H9 (cell line): ENCODE data around the gene B4GALT6. TPM values are rescaled to one million over a fixed set of nuclear protein-coding genes. Genes with fewer than 3 reads are reported as not detected.

Experiments used
- DNase-seq: peaks from one replicate; pipeline ENCODE4 v3.0.0-alpha.2; 2017
- H2AFZ ChIP-seq: one replicate; pipeline ENCODE4 v1.6.1; 2013; ENCODE audit warnings: mild to moderate bottlenecking, low read length, control low read depth, moderate library complexity
- H2AK5ac ChIP-seq: 2 replicates; pipeline ENCODE4 v1.6.1; 2013; ENCODE audit warnings: low read length, control low read depth, mixed read lengths; ENCODE audit not compliant: insufficient read length
- H2BK120ac ChIP-seq: one replicate; pipeline ENCODE4 v1.6.1; 2013; ENCODE audit warnings: low read depth, mild to moderate bottlenecking, low read length, control low read depth, inconsistent platforms; ENCODE audit not compliant: poor library complexity, severe bottlenecking
- H2BK12ac ChIP-seq: 2 replicates; pipeline ENCODE4 v1.6.1; 2013; ENCODE audit warnings: low read length, control low read depth, mixed read lengths, low read depth; ENCODE audit not compliant: insufficient read length
- H2BK15ac ChIP-seq: 2 replicates; pipeline ENCODE4 v1.6.1; 2013; ENCODE audit warnings: low read depth, low read length, control low read depth
- H2BK20ac ChIP-seq: one replicate; pipeline ENCODE4 v1.6.1; 2013; ENCODE audit warnings: low read depth, mild to moderate bottlenecking, low read length, control low read depth, inconsistent platforms; ENCODE audit not compliant: poor library complexity, severe bottlenecking
- H2BK5ac ChIP-seq: 2 replicates; pipeline ENCODE4 v1.6.1; 2013; ENCODE audit warnings: low read length, control low read depth, mixed read lengths; ENCODE audit not compliant: insufficient read length
- H3K14ac ChIP-seq: 2 replicates; pipeline ENCODE4 v1.6.1; 2013; ENCODE audit warnings: low read length, control low read depth; ENCODE audit not compliant: insufficient read depth
- H3K18ac ChIP-seq: 2 replicates; pipeline ENCODE4 v1.6.1; 2013; ENCODE audit warnings: low read depth, mild to moderate bottlenecking, mixed read lengths, low read length, control low read depth; ENCODE audit not compliant: insufficient read length
- H3K23ac ChIP-seq: 2 replicates; pipeline ENCODE4 v1.6.1; 2013; ENCODE audit warnings: low read length, control low read depth, mixed read lengths, low read depth; ENCODE audit not compliant: insufficient read length
- H3K23me2 ChIP-seq: 2 replicates; pipeline ENCODE4 v1.6.1; 2013; ENCODE audit warnings: low read depth, mild to moderate bottlenecking, mixed read lengths, low read length, control low read depth; ENCODE audit not compliant: insufficient read length, poor library complexity, severe bottlenecking
- H3K27ac ChIP-seq: 2 replicates; pipeline ENCODE4 v1.5.1; 2013; ENCODE audit warnings: low read length, control low read depth, mixed read lengths, low read depth; ENCODE audit not compliant: insufficient read length
- H3K27me3 ChIP-seq: 2 replicates; pipeline ENCODE4 v1.6.1; 2013; ENCODE audit warnings: low read length, control low read depth, inconsistent platforms; ENCODE audit not compliant: insufficient read depth
- H3K4ac ChIP-seq: 2 replicates; pipeline ENCODE4 v1.6.1; 2013; ENCODE audit warnings: low read depth, mild to moderate bottlenecking, control low read depth, inconsistent platforms, low read length, moderate library complexity
- H3K4me1 ChIP-seq: 2 replicates; pipeline ENCODE4 v1.6.1; 2013; ENCODE audit warnings: low read length, control low read depth, inconsistent platforms; ENCODE audit not compliant: insufficient read depth
- H3K4me2 ChIP-seq: 2 replicates; pipeline ENCODE4 v1.6.1; 2013; ENCODE audit warnings: low read length, control low read depth, mixed read lengths; ENCODE audit not compliant: insufficient read length, insufficient read depth
- H3K56ac ChIP-seq: 2 replicates; pipeline ENCODE4 v1.6.1; 2013; ENCODE audit warnings: low read depth, mild to moderate bottlenecking, mixed read lengths, low read length, control low read depth; ENCODE audit not compliant: insufficient read length
- H3K79me1 ChIP-seq: 2 replicates; pipeline ENCODE4 v1.6.1; 2013; ENCODE audit warnings: low read depth, mild to moderate bottlenecking, moderate library complexity, low read length, control low read depth, inconsistent platforms; ENCODE audit not compliant: insufficient read depth, poor library complexity, severe bottlenecking
- H3K79me2 ChIP-seq: 2 replicates; pipeline ENCODE4 v1.6.1; 2013; ENCODE audit warnings: low read length, control low read depth, inconsistent platforms; ENCODE audit not compliant: insufficient read depth
- H3K9ac ChIP-seq: 2 replicates; pipeline ENCODE4 v1.6.1; 2013; ENCODE audit warnings: low read length, control low read depth, mixed read lengths; ENCODE audit not compliant: insufficient read length; ENCODE audit errors: extremely low read depth
- H3K9me3 ChIP-seq: one replicate; pipeline ENCODE4 v1.6.1; 2013; ENCODE audit warnings: low read depth, low read length, inconsistent platforms; ENCODE audit not compliant: control insufficient read depth
- H3T11ph ChIP-seq: one replicate; pipeline ENCODE4 v1.6.1; 2013; ENCODE audit warnings: mild to moderate bottlenecking, low read length, control low read depth, inconsistent platforms
- H4K20me1 ChIP-seq: one replicate; pipeline ENCODE4 v1.6.1; 2013; ENCODE audit not compliant: control insufficient read depth, insufficient read length, insufficient read depth
- H4K5ac ChIP-seq: 2 replicates; pipeline ENCODE4 v1.6.1; 2013; ENCODE audit warnings: low read depth, mild to moderate bottlenecking, mixed read lengths, low read length, control low read depth; ENCODE audit not compliant: insufficient read length
- H4K8ac ChIP-seq: replicated peaks from 2 replicates; pipeline ENCODE4 v1.6.1; 2013; ENCODE audit warnings: low read length, control low read depth, mixed read lengths, low read depth; ENCODE audit not compliant: insufficient read length
- H4K91ac ChIP-seq: 2 replicates; pipeline ENCODE4 v1.6.1; 2013; ENCODE audit warnings: low read depth, mild to moderate bottlenecking, moderate library complexity, mixed read lengths, low read length, control low read depth; ENCODE audit not compliant: insufficient read length
- H3K27ac Mint-ChIP-seq, 3 experiments: 2 replicates in 2 of 3; 3 replicates in 1 of 3; pipeline ENCODE4 v1.8.0; 2020 to 2021; ENCODE audit warnings: mixed read lengths in 3 of 3, mild to moderate bottlenecking in 1 of 3, moderate library complexity in 1 of 3
- H3K27me3 Mint-ChIP-seq: 2 replicates; pipeline ENCODE4 v1.8.0; 2021; ENCODE audit warnings: low read depth, mild to moderate bottlenecking, moderate library complexity, mixed read lengths
- H3K36me3 Mint-ChIP-seq, 3 experiments: 2 replicates in 2 of 3; 3 replicates in 1 of 3; pipeline ENCODE4 v1.8.0; 2020 to 2021; ENCODE audit warnings: low read depth in 3 of 3, mixed read lengths in 3 of 3; ENCODE audit not compliant: insufficient read depth in 1 of 3
- H3K4me1 Mint-ChIP-seq, 2 experiments: 2 replicates each; pipeline ENCODE4 v1.8.0; 2020; ENCODE audit warnings: mixed read lengths in 2 of 2
- H3K4me3 Mint-ChIP-seq, 2 experiments: 2 replicates in 1 of 2; 3 replicates in 1 of 2; pipeline ENCODE4 v1.8.0; 2020 to 2021; ENCODE audit warnings: mild to moderate bottlenecking in 2 of 2, mixed read lengths in 2 of 2, moderate library complexity in 1 of 2
- H3K9me3 Mint-ChIP-seq, 2 experiments: 2 replicates in 1 of 2; 3 replicates in 1 of 2; pipeline ENCODE4 v1.8.0; 2020; ENCODE audit warnings: mild to moderate bottlenecking in 2 of 2, mixed read lengths in 2 of 2, moderate library complexity in 1 of 2
- WGBS: extraction: QIAGEN DNeasy Blood & Tissue Kit; methylation state at CpG from one replicate; pipeline ENCODE4 v1.1.7; 2013; ENCODE audit warnings: missing lambda C conversion rate, low lambda C conversion rate, mixed read lengths; ENCODE audit not compliant: insufficient read length; ENCODE audit errors: extremely low coverage; 5-methylcytosine and 5-hydroxymethylcytosine counted together
- total RNA-seq: library from RNA; stranded (reverse); gene quantifications from 2 replicates; pipeline ENCODE4 v1.2.1, GENCODE V29; 2021
- TF ChIP-seq, protein P1 (sequence below): fragments of 200-600 bp; sonication (generic); conservative IDR thresholded peaks from 3 replicates; pipeline ENCODE4 v1.8.0; 2021; ENCODE audit warnings: antibody characterized with exemption, mild to moderate bottlenecking

B4GALT6 gene
- total RNA-seq, 1 experiment from 2014 or later, result 34.1 TPM

GRCh38 chr18:31590570-31590969, 93.8 kb downstream of the B4GALT6 start:
- no peak overlapping the region for H3K4me2 ChIP-seq
- H3K9me3 Mint-ChIP-seq, result no peaks in the 10 kb centered on the region

More at GRCh38 chr18:31590570-31590969, 93.8 kb downstream of the B4GALT6 start:
- H3K36me3 Mint-ChIP-seq, result no peaks in the 10 kb centered on the region
- Histone ChIP-seq H3K4ac (no peak overlapping the region), H4K20me1 (no peaks in the 10 kb centered on the region), H2BK120ac (no peak overlapping the region), H4K5ac (no peak overlapping the region), H2AFZ (no peak overlapping the region), H3K9ac (no peak overlapping the region), H3K79me1 (no peaks in the 10 kb centered on the region), H3K56ac (no peak overlapping the region), H3K18ac (no peak overlapping the region), H3K27me3 (no peaks in the 10 kb centered on the region), H3K23ac (no peak overlapping the region), H2BK15ac (no peak overlapping the region), H2AK5ac (no peak overlapping the region), H3K23me2 (no peaks in the 10 kb centered on the region), H3K27ac (no peak overlapping the region), H3K9me3 (no peaks in the 10 kb centered on the region), H3K14ac (no peak overlapping the region), H2BK5ac (no peak overlapping the region), H3K4me1 (no peaks in the 10 kb centered on the region), H4K8ac (no peak overlapping the region), H2BK20ac (no peak overlapping the region), H4K91ac (no peak overlapping the region), H3T11ph (no peak overlapping the region), H2BK12ac (no peak overlapping the region), H3K79me2 (no peaks in the 10 kb centered on the region)
- H3K4me1 Mint-ChIP-seq, result peaks cover 0 to 2% of the 10 kb centered on the region in 2 experiments; a peak in 1 of 4 replicates
- no CpG with 5 or more reads among the region's 8 CpGs for WGBS
- no peak overlapping the region for H3K4me3 Mint-ChIP-seq
- DNase-seq, result no peak
- TF ChIP-seq, protein P1, sequence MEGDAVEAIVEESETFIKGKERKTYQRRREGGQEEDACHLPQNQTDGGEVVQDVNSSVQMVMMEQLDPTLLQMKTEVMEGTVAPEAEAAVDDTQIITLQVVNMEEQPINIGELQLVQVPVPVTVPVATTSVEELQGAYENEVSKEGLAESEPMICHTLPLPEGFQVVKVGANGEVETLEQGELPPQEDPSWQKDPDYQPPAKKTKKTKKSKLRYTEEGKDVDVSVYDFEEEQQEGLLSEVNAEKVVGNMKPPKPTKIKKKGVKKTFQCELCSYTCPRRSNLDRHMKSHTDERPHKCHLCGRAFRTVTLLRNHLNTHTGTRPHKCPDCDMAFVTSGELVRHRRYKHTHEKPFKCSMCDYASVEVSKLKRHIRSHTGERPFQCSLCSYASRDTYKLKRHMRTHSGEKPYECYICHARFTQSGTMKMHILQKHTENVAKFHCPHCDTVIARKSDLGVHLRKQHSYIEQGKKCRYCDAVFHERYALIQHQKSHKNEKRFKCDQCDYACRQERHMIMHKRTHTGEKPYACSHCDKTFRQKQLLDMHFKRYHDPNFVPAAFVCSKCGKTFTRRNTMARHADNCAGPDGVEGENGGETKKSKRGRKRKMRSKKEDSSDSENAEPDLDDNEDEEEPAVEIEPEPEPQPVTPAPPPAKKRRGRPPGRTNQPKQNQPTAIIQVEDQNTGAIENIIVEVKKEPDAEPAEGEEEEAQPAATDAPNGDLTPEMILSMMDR, result no peak
- no peaks in the 10 kb centered on the region for H3K27me3 Mint-ChIP-seq
- no peak overlapping the region for H3K27ac Mint-ChIP-seq
